SK-N-MC (cell line): ENCODE measurements around the gene EPSTI1.

Source experiments
- EZH2 ChIP-seq: fragments of 200-600 bp; sonication (generic); IDR thresholded peaks from one replicate; pipeline ENCODE4 v1.6.1; 2017; ENCODE audit warnings: antibody characterized with exemption
- POLR2AphosphoS5 ChIP-seq: IDR thresholded peaks from 2 replicates; pipeline ENCODE4 v1.6.1; 2012; ENCODE audit warnings: mild to moderate bottlenecking, low read depth, low read length, borderline replicate concordance

GRCh38 chr13:42968906-42969305 is 23.1 kb downstream of the EPSTI1 start:
- no peak for TF ChIP-seq EZH2
- TF ChIP-seq POLR2AphosphoS5: no peak
